Karpas-422 (cell line): ENCODE data around the gene RIMOC1. TPM values are rescaled to one million over a fixed set of nuclear protein-coding genes. Genes with fewer than 3 reads are reported as not detected.

Experiments
- DNase-seq: peaks from one replicate; pipeline ENCODE4 v3.0.0-alpha.2; 2015
- H2AFZ ChIP-seq: fragments of 200-600 bp; sonication (generic); 2 replicates; pipeline ENCODE4 v1.6.1; 2014; ENCODE audit warnings: antibody characterized with exemption, low read length, mixed read lengths
- H3K27ac ChIP-seq: fragments of 200-600 bp; sonication (generic); 2 replicates; pipeline ENCODE4 v1.5.1; 2014; ENCODE audit warnings: mild to moderate bottlenecking, low read length, moderate library complexity
- H3K27me3 ChIP-seq: fragments of 200-600 bp; sonication (generic); 2 replicates; pipeline ENCODE4 v1.6.1; 2014; ENCODE audit warnings: low read length, mixed read lengths
- H3K36me3 ChIP-seq: fragments of 200-600 bp; sonication (generic); 2 replicates; pipeline ENCODE4 v1.6.1; 2014; ENCODE audit warnings: low read length, mixed read lengths; ENCODE audit not compliant: insufficient read depth
- H3K4me1 ChIP-seq: fragments of 200-600 bp; sonication (generic); 2 replicates; pipeline ENCODE4 v1.6.1; 2014; ENCODE audit warnings: mild to moderate bottlenecking, low read length, mixed read lengths
- H3K4me2 ChIP-seq: fragments of 200-600 bp; sonication (generic); 2 replicates; pipeline ENCODE4 v1.6.1; 2014; ENCODE audit warnings: low read length, low read depth, mild to moderate bottlenecking; ENCODE audit not compliant: poor library complexity, severe bottlenecking
- H3K4me3 ChIP-seq: fragments of 200-600 bp; sonication (generic); 2 replicates; pipeline ENCODE4 v1.5.1; 2014; ENCODE audit warnings: mild to moderate bottlenecking, antibody characterized with exemption, low read length, mixed read lengths
- H3K79me2 ChIP-seq: fragments of 200-600 bp; sonication (generic); 2 replicates; pipeline ENCODE4 v1.6.1; 2014; ENCODE audit warnings: mild to moderate bottlenecking, low read length, mixed read lengths
- H3K9ac ChIP-seq: fragments of 200-600 bp; sonication (generic); 2 replicates; pipeline ENCODE4 v1.6.0; 2014; ENCODE audit warnings: low read length
- H3K9me2 ChIP-seq: fragments of 200-600 bp; sonication (generic), shearing (Covaris generic); replicated peaks from 2 replicates; pipeline ENCODE4 v1.6.0; 2014; ENCODE audit warnings: mild to moderate bottlenecking, low read length, moderate library complexity; ENCODE audit not compliant: insufficient read depth
- H3K9me3 ChIP-seq: fragments of 300-700, 200-600 bp; sonication (generic); 2 replicates; pipeline ENCODE4 v1.6.1; 2014; ENCODE audit warnings: low read length, mixed read lengths
- H4K20me1 ChIP-seq: fragments of 200-600 bp; sonication (generic); 2 replicates; pipeline ENCODE4 v1.6.1; 2014; ENCODE audit warnings: mild to moderate bottlenecking, antibody characterized with exemption, low read length, low read depth; ENCODE audit not compliant: insufficient read depth
- total RNA-seq: library from RNA; depleted of rRNA; stranded (reverse); fragments of >200 nt; shearing (Covaris generic); gene quantifications from 2 replicates; pipeline ENCODE4 v1.2.3, GENCODE V29; 2014; ENCODE audit warnings: low replicate concordance; rRNA removed

Gene RIMOC1
- total RNA-seq = 14.0 and 42.9 TPM in 2 replicates

GRCh38 chr5:41903892-41904799 lies at the start of gene RIMOC1:
RIMOC1 (plus strand) TSS chr5:41904344; CDS start chr5:41904368, 24 bp downstream.
- H3K27me3 ChIP-seq = no peaks in the 10 kb centered on the region
- no peaks in the 10 kb centered on the region; the same call in 1 of the 2 replicates for H4K20me1 ChIP-seq
- H3K79me2 ChIP-seq = peaks cover 48% of the 10 kb centered on the region
- H3K9me2 ChIP-seq = no peaks in the 10 kb centered on the region
- peak within 1 kb of the TSS; percentile 97 for H3K4me2 ChIP-seq
- peak within 1 kb of the TSS; percentile 88 for H3K9ac ChIP-seq
- peak within 1 kb of the TSS; percentile 39 for H2AFZ ChIP-seq
- peaks cover 27% of the 10 kb centered on the region for H3K36me3 ChIP-seq
- peak within 1 kb of the TSS; percentile 44; the same call in 1 of the 2 replicates for H3K27ac ChIP-seq
- H3K4me3 ChIP-seq = peak within 1 kb of the TSS; percentile 94
- DNase-seq = peak; percentile 100
- peaks cover 31% of the 10 kb centered on the region for H3K4me1 ChIP-seq
- H3K9me3 ChIP-seq = no peaks in the 10 kb centered on the region

DNA sequence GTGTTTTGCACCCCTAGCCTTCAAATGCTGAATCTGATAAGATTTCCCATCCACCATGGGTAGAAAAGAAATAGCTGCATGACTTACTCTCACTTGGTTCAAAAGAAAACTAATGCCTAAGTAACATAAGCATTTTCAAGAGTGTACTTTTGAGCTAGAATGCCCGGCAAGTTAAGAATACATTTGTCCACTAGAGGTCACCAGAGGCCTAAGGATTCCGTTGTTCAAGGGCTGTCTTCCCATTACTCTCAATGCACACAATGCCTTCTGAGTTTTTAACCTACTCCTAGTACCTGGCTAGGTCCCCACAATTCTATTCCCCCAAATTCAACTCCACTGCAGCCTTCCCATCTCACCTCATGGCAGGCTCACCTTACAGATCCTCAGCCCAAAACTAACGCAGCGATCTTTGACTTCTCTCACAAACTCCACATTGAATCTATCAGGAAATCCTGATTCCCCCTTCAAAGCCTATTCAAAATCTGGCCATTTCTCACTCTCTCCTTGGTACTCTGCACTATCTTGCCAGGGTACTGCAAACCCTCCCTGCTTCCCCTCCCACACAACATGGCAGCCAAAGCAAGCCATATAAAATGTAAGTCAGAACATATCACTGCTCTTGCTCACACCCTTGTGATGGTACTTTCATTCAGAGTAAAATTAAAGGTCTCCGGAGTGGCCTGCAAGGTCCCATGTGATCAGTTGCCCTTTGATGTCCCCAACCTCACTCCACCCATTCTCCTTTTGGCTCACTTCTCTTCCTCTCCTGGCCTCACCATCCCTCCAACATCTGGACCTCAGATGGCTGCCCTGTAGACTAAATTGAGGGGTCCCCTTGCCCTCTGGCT lies 47.3 kb upstream of the RIMOC1 start:
- H3K4me3 ChIP-seq = no peak overlapping the region

GRCh38 chr5:41857989-41858388 lies 46.2 kb upstream of the RIMOC1 start:
- no peak overlapping the region for H2AFZ ChIP-seq
- H4K20me1 ChIP-seq = no peaks in the 10 kb centered on the region
- no peak overlapping the region for H3K4me3 ChIP-seq
- no peaks in the 10 kb centered on the region for H3K4me1 ChIP-seq
- H3K36me3 ChIP-seq = peaks cover 66% of the 10 kb centered on the region
- H3K9ac ChIP-seq = no peak overlapping the region
- no peak overlapping the region for H3K27ac ChIP-seq
- no peaks in the 10 kb centered on the region for H3K9me2 ChIP-seq
- DNase-seq = no peak
- H3K79me2 ChIP-seq = peaks cover 44% of the 10 kb centered on the region
- H3K27me3 ChIP-seq = no peaks in the 10 kb centered on the region
- no peak overlapping the region for H3K4me2 ChIP-seq
- H3K9me3 ChIP-seq = no peaks in the 10 kb centered on the region

More for the DNA sequence above, 47.3 kb upstream of the RIMOC1 start:
- Histone ChIP-seq H3K4me2 (no peak overlapping the region), H3K27ac (no peak overlapping the region), H3K36me3 (peaks cover 75% of the 10 kb centered on the region), H3K79me2 (peaks cover 38% of the 10 kb centered on the region), H3K9me3 (no peaks in the 10 kb centered on the region), H2AFZ (no peak overlapping the region), H3K9ac (no peak overlapping the region), H3K4me1 (no peaks in the 10 kb centered on the region), H3K27me3 (no peaks in the 10 kb centered on the region), H3K9me2 (no peaks in the 10 kb centered on the region), H4K20me1 (no peaks in the 10 kb centered on the region)
- DNase-seq = peak; percentile 89

DNA sequence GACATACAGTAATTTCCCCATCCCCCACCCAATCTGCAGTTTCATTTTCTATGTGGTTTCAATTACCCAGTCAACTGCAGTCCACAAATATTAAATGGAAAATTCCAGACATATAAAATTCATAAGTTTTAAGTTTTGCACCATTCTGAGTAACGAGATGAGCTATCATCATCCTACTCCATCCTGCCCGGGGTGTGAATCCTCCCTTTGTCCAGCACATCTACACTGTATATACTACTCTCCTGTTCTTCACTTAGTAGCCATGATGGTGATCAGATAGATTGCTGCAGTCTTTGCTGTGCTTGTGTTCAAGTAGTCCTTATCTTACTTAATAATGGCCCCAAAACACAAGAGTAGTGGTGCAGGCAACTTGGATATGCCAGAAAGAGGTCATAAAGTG lies 45.3 kb upstream of the RIMOC1 start:
- Histone ChIP-seq H3K9me2 (no peaks in the 10 kb centered on the region), H3K36me3 (peaks cover 57% of the 10 kb centered on the region), H3K79me2 (peaks cover 48% of the 10 kb centered on the region), H2AFZ (no peak overlapping the region), H4K20me1 (no peaks in the 10 kb centered on the region), H3K27ac (no peak overlapping the region), H3K4me3 (no peak overlapping the region), H3K4me1 (no peaks in the 10 kb centered on the region), H3K9me3 (no peaks in the 10 kb centered on the region), H3K4me2 (no peak overlapping the region), H3K27me3 (no peaks in the 10 kb centered on the region), H3K9ac (no peak overlapping the region)
- no peak for DNase-seq

GRCh38 chr5:41863871-41864486 lies 40.2 kb upstream of the RIMOC1 start:
- H3K9me2 ChIP-seq = no peaks in the 10 kb centered on the region
- no peak for DNase-seq
- H3K27me3 ChIP-seq = no peaks in the 10 kb centered on the region
- no peak overlapping the region for H3K27ac ChIP-seq
- H3K9me3 ChIP-seq = no peaks in the 10 kb centered on the region
- no peak overlapping the region for H2AFZ ChIP-seq
- H3K36me3 ChIP-seq = peaks cover 38% of the 10 kb centered on the region; the same call in 1 of the 2 replicates
- peaks cover 72% of the 10 kb centered on the region for H3K79me2 ChIP-seq
- H3K9ac ChIP-seq = no peak overlapping the region
- peaks cover 3% of the 10 kb centered on the region; the same call in 1 of the 2 replicates for H4K20me1 ChIP-seq
- no peak overlapping the region for H3K4me2 ChIP-seq
- H3K4me3 ChIP-seq = no peak overlapping the region
- H3K4me1 ChIP-seq = peaks cover 43% of the 10 kb centered on the region

DNA sequence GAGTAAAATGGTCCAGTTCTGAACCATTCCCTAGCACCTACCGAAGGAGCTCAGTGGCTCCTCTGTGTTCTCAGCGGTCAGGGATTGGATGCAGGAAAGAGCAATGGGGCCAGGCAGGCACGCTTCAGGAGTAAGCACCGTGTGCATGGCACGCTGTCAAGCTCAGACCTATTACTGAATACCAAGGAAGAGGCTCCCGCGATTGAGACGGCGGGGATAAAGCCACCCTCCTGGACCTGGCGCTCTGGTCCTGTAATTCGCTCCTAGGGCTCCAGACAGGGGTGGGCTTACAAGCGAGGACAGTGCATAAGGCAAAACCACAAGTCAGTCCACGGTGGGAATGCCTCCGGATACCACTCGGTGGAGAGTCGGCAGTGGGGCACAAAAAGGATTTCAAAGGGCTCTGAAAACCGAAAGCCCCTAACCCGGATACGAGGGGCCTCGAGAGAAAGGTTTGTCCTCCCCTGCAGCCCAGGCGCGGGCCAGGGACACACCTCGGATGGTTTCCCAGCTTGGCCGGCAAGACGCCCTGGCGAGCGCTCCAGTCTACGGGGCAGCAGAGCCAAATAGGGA lies 34.9 kb upstream of the RIMOC1 start:
- Histone ChIP-seq H3K4me2 (peak overlapping the region; percentile 78), H2AFZ (peak overlapping the region; percentile 84; the same call in 1 of the 2 replicates), H3K4me3 (peak overlapping the region; percentile 96), H3K36me3 (peaks cover 15% of the 10 kb centered on the region; the same call in 1 of the 2 replicates), H3K9ac (peak overlapping the region; percentile 93), H4K20me1 (peaks cover 3% of the 10 kb centered on the region; the same call in 1 of the 2 replicates), H3K4me1 (peaks cover 58% of the 10 kb centered on the region), H3K9me3 (no peaks in the 10 kb centered on the region), H3K27ac (peak overlapping the region; percentile 60), H3K9me2 (no peaks in the 10 kb centered on the region), H3K27me3 (no peaks in the 10 kb centered on the region), H3K79me2 (peaks cover 66% of the 10 kb centered on the region)
- peak; percentile 54 for DNase-seq

DNA sequence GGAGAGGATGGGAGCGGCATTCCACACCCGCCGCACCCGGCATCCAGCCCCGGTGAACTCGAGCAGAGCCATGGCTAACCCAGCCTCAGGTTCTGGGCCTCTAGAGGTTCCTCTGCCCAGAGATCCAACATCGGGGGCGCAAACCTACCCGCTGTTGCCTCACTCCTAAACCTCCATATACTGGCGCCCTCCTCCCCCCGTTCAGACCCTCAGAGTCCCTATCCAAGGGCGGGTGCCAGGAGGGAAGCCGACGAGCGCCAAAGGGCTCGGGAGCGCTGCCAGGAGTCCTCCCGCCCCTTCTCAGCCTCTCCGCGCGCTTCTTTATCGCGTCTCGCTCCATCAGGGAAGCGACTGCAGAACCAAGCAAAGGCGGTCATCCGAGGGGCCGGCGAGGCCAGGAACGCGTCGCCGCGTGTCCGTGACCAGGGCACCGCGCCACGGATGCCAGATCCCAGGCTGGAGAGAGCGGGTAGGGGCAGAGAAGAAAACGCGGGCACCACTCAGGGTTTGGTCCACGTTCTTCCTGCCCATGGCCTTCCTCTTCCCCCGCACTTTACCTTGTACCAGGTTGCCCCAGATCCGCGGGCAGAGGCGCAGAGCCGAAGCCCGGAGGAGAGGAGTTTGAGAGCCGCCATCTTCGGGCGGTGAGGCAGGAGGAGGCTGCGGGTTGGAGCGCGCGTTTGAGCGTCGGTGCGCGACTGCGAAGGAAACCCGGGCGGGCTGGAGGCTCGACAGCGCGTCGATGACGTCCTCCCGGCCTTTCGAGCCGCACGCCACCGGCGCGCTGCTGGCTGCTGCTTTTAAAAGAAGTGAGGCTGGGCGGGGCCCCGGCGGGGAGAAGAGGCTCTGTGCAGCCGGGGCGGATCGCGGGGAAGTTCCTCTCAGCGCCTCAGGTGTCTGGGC lies 34.2 kb upstream of the RIMOC1 start, which contains the start of gene OXCT1:
Gene OXCT1, minus strand, starts transcription at position 702 of the 903 bp plus-strand sequence. Its CDS starts 67 bp downstream, at position 635.
- Histone ChIP-seq H3K4me1 (peaks cover 52% of the 10 kb centered on the region), H3K27ac (peak within 1 kb of the TSS; percentile 60), H3K9ac (peak within 1 kb of the TSS; percentile 93), H2AFZ (peak within 1 kb of the TSS; percentile 93), H4K20me1 (peaks cover 3% of the 10 kb centered on the region; the same call in 1 of the 2 replicates), H3K79me2 (peaks cover 58% of the 10 kb centered on the region), H3K27me3 (no peaks in the 10 kb centered on the region), H3K9me3 (no peaks in the 10 kb centered on the region), H3K9me2 (no peaks in the 10 kb centered on the region), H3K4me2 (peak within 1 kb of the TSS; percentile 78), H3K36me3 (peaks cover 15% of the 10 kb centered on the region; the same call in 1 of the 2 replicates), H3K4me3 (peak within 1 kb of the TSS; percentile 96)
- DNase-seq = peak; percentile 98
